GM19025 (cell line): Measurements from ENCODE around the gene TBXAS1.

ENCODE experiments used
- ATAC-seq: cut with Tn5 transposase; IDR thresholded peaks from one replicate; pipeline ENCODE4 v1.9.1; 2021; ENCODE audit warnings: mild to moderate bottlenecking, low read depth, moderate library complexity; ENCODE audit not compliant: unreplicated experiment

TBXAS1 gene

DNA sequence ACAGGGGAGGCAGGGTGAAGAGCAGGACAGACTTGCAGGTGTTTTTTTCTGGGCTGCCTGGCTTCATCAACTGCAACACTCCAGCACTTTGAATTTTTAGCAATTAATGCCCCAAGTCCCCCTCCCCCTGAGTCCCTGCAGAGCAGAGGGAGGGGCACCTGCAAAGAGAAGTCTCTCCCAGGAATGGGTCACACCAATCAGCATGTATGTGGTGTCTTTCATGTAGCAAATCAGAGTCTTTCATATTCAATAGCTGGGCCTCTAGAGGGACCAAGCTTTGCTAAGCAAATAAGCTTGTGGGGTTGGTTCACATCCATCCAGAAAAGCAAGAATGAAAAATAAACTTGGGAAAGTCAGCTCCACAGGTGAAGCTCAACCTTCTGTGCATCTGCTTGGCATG lies 143.0 kb downstream of the TBXAS1 start:
- no peak for ATAC-seq

DNA sequence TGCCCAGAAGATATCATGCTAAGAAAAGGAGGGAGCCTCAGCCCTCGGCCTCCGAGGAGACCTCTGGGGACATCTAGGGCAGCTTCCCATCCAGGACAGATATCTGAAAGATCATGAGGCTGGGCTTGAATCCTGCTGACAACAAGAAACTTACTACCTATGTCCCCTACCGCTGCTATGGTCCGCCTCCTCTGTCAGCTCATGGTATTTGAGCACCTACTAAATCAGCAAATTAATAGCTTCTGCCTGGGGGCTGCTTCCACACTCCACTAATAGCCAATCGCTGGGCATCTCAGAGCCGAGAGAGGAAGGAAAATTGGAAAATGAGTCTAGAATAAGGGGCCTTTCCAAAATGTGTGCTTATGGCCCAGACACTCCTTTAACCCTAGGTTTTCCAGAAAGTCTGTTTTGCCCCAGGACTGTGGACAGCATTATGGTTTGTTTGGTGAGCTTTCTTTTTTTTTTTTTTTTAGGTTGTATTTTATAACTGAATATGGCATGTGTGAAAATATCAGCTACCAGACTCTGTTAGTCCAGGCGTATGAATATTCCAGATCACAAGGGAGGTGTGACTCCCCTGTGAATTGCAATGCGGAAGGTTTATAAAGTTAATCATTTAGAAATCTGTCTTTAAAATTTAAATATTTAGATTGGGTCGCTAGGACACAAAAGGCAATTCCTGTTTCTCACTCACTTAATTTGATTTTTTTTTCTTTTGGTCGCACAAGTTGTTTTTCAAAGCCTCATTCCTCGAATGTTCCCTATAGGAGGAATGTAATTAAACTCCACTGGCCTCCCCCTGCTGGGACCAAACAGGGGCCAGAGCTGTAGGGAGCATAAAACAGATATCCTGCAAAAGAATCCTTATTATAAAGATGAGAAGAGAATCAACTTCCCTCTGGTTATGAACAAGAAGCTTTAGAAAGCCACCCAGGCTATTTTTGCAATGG lies 144.3 kb downstream of the TBXAS1 start:
- no peak for ATAC-seq

DNA sequence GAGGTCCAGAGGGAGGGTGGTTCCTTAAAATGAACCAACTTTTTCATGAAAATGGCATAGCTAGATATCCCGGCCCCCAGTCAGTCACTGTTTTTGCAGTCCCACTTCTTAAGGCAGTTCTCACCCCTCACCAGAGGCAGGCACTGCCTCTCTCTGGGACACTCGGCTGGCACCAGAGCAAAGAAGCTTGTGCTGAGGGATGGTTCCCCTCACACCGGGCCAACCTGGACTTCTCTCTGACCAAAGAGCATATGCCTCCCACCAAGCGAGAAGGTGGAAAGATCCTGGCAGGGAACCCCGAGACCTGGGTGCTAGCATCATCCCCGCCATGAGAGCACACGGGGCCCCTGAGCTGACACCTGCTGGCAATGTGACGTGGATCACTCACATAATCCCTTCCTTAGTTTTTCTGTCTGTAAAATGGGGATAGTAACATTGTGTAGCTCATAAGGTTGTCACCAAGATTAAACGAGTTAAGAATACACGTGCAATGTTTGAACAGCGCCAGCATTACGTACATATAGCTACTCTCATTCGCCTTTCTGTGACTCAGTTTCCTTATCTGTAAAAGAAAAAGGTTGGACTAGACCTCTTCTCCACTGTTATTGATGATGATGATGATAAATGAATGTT lies 145.2 kb downstream of the TBXAS1 start:
- ATAC-seq: no peak

DNA sequence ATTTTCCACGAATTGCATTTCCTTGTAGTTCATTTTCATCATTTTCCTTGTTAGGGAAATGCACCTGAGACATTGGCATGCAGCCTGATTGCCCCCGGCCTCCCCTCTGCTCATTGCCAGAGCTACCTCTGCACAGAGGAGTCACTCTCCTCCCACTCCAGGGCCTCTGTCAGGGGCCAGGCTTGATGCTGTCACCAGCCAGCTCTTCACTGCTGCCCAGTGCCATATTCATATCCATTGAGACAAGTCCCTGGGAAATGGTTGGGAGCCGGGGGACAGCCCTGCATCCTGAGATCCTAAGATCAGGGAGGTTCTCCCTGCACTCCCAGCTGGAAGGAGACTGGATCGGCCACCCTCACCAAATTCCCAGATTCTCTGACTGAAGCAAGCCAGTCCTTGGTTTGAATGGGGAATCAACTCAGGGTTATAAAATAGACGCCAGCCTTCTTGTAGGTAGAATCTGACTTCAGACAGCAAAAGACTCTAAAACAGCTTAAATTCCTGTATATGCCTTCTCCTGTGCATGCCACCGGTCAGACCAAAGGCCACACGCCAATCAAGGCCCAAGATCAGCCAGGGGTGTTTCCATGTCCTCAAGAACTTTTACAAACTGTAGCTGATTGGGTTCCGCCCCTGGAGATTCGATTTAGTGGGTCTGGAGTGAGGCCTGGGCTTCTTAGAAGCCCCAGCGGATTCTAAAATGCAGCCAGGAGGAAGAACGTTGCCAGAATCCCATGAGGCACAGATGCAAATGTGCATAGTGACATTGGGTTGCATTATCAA lies 147.2 kb downstream of the TBXAS1 start:
- no peak for ATAC-seq

DNA sequence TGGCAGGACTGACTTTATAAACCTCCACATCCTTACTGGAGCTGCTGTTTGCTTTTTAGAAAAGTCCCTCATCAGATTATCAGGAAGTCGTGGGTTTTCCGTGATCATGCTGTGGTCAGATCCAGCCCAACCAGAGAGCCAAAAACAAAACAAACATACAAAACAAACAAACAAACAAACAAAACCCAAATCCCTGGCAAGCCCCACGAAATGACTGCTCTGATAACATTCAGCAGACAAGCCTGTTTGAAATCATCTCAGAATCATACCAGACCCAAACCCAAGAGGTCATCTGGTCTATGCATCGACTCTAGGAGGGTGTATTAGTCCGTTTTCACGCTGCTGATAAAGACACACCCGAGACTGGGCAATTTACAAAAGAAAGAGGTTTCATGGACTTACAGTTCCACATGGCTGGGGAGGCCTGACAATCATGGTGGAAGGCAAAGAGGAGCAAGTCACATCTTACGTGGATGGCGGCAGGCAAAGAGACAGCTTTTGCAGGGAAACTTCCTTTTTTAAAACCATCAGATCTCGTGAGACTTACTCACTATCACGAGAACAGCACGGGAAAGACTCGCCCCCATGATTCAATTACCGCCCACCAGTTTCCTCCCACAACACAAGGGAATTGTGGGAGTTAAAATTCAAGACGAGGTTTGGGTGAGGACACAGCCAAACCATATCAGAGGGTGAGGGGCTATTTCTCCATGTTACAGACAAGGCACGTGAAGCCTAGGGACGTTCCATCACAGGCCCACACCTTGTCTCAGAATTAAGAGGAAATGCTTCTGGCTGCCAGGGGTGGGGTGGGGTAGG lies 148.0 kb downstream of the TBXAS1 start:
- ATAC-seq: no peak

GRCh38 chr7:139981511-139981895 lies 152.4 kb downstream of the TBXAS1 start:
- no peak for ATAC-seq

- no peak for ATAC-seq
These were observed 154.2 kb downstream of the TBXAS1 start for GRCh38 chr7:139982927-139983920.

DNA sequence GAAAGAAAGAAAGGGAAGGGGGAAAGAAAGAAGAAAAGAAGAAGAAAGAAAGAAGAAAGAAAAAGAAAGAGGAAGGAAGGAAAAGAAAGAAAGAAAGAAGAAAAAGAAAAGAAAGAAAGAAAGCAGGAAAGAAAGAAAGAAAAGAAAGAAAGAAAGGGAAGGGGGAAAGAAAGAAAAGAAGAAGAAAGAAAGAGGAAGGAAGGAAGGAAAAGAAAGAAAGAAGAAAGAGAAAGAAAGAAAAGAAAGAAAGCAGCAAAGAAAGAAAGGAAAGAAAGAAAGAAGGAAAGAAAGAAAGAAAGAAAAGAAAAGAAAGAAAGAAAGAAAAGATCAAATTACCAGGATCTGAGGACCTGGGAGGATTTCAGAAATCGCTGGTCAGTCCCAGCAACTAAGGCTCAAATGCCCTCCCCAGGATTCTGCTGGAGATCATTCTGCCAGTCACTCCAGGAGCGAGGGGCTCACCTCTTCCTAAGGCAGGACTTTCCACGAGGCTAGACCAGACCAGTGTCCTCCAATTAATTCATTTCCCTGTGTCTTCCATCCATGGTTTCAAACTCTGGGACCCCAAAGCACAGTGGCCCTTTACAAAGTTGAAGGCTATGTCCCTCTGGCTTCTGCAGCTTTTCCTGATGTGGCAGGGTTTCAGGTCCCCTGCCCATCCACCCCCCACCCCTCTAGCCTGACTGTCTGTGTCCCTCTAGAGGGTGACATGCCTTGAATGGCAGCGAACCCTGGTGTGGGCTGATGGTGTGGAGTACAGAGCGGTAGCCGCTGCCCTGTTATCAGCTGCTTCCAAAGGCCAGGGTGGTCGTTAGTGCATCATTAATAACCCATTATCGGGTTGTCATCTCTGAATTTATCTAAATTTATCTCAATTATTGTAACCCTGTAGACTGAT lies 155.8 kb downstream of the TBXAS1 start:
- no peak for ATAC-seq

DNA sequence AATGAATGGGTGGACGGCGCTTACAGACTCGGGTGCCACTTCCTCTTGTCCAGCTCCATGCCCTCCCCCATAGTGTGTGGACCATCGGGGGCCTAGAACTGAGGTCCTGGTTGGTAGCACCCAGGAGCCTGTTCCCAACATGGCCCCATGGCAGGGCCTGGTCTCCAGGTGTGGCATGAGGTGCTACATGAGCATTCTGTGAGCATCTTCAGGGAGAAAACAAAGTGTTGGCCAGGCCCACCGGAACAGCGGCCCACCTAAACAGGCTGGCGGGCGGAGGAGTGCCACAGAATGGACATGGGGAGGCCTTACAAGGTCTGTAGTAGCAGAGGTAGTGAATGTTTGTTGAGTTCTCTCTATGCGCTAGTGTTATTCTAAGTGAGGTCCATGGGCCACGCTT lies 156.7 kb downstream of the TBXAS1 start:
- ATAC-seq: no peak

DNA sequence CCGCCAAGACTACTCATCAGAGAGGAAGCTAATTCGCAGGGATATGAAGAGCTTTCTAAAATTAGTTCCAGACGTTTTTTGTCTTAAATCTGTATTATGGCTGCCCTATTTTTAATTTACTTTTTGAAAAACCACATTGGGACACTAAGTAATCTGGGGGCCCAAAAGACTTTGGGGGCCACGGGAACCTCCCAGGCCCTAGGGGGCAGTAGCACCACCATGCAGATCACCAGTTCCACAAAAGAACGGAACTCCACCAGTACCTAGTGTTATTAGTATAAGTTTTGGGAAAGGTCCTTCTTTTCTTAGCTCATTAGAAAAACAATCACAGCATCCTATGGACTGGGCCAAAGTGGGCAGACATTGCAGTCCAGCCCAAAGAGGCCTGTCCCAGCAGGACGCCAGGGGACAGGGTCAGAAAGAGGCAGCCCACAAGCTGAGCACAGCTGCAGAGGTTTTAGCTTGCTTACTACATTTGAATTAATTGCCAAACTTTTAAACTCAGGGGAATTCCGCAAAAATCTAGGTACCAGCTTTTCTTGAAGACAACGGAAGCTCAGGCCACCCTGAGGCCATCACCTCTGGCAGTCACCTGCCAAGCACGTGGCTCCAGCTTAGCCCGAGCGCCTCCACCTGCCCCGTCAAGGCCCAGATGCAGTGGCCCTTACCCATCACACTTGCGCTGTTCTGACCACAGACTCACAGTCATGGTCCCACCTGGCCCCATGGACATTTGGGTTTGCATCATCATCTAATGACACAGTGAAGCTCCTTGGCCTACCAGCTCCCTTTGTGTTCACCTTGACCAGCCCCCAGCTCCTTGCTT lies 158.8 kb downstream of the TBXAS1 start:
- ATAC-seq: no peak

- ATAC-seq: no peak
These were observed 160.5 kb downstream of the TBXAS1 start for GRCh38 chr7:139989366-139990141.

DNA sequence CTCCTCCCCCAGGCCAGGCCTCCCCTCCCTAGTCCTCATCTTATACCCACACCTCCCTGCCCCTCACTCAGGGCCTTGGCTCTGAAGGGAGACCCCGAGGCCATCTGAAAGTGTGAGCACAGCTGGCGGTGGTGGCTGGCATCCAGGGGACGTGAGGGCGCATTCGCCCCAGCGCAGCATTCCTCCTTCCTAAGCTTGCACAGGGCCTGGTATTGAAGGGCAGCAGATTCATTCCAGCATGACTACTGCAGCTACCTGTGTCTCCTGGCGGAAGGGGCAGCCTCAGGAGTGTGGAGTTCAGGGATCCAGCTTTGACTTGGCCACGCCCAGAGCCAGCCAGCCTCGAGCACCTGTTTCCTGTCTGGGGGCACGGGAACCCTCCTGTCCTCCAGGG lies 161.1 kb downstream of the TBXAS1 start:
- ATAC-seq: no peak

DNA sequence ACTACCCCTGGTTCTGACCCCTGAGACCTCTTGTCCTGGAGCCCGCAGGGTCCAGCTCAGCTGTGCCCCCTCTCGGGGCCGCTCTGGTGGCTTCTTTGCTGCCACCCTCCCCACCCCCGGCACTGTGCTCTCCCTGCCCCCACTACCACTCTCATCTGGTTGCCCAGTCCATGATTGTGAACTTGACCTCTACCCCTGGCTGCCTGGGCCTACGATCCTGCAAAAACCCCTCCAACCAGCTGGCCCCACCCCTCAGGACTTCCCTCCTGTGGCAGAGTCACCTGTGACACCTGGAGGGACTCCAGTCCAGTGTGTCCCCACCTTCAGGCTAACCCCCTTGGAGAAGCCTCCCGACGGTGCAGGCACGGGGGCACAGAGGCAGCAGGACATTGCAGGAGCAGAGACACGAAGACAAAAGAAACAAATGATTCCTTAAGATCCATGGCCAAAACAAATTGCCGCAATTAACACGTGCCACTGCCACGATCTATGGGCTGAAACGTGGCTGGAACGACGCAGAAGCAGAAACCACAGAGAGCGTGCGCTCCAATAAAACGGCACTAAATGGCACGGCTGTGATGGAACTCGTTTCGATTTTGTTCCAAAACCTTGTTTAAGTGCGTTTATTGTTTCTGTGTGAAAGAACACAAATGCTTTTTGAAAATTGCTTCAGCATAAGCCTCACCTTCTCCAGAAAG lies 161.7 kb downstream of the TBXAS1 start:
- no peak for ATAC-seq

DNA sequence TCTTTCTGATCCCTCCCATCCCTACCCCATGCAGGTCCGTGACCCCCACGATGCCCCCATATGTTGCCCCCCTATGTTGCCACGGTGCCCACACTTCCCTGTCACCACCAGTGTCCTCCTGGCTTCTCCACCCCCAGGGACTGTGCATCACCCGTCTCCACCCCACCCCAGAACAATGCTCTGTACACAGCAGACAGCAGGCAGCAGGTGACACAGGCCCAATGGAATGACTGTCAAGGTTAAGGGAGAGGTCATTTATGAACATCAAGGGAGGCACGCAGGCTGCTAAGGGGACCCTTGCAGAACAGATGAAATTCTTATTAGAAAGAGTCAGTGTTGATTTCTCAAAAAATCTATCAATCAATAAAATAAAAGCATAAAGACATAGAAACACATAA lies 162.2 kb downstream of the TBXAS1 start:
- no peak for ATAC-seq

GRCh38 chr7:139991911-139992310 lies 162.8 kb downstream of the TBXAS1 start:
- no peak for ATAC-seq
